Colonic mucosa (tissue), 4 donors: ENCODE measurements around the gene RFC2. TPM values are rescaled to one million over a fixed set of nuclear protein-coding genes. Genes with fewer than 3 reads are reported as not detected.
A peak's percentile ranks its signal among the peaks of the same experiment; 100 is the strongest.
"Not testable (repeated sequence)": the region's sequence is repeated elsewhere in the genome, so short reads cannot be mapped to it uniquely, and the experiment has no call there.

Experiments used
- DNase-seq: peaks from one replicate; pipeline ENCODE4 v3.0.0-alpha.2; 2020
- H3K27ac ChIP-seq: fragments of 200-600 bp; one replicate; pipeline ENCODE4 v1.8.0; 2021
- H3K27me3 ChIP-seq: fragments of 200-600 bp; one replicate; pipeline ENCODE4 v1.8.0; 2021
- H3K36me3 ChIP-seq: fragments of 200-600 bp; one replicate; pipeline ENCODE4 v1.8.0; 2021
- H3K4me1 ChIP-seq: fragments of 200-600 bp; one replicate; pipeline ENCODE4 v1.8.0; 2021; ENCODE audit warnings: mild to moderate bottlenecking
- H3K4me3 ChIP-seq: fragments of 200-600 bp; one replicate; pipeline ENCODE4 v1.8.0; 2021
- H3K9ac ChIP-seq, 2 donors: one replicate each; pipeline ENCODE4 v1.7.0; 2013; ENCODE audit warnings: control low read depth in 2 of 2, low read depth in 2 of 2, low read length in 2 of 2
- H3K9me3 ChIP-seq: fragments of 200-600 bp; one replicate; pipeline ENCODE4 v1.8.0; 2021
- CTCF ChIP-seq: fragments of 200-600 bp; IDR thresholded peaks from one replicate; pipeline ENCODE4 v1.8.0; 2022; ENCODE audit warnings: antibody characterized with exemption, mild to moderate bottlenecking
- intact Hi-C: fragments of 100-400 bp; cut with DNase I; formaldehyde crosslinking; loops from one replicate; pipeline ENCODE4 v1.14.1; 2022
- total RNA-seq, 2 donors: library from RNA; stranded (reverse); fragmentation: NEBNext Ultra II Directional in 1 of 2; extraction: Animal tissue kit (Norgen Biotek cat#: 25700) in 1 of 2; gene quantifications; one replicate each; pipeline ENCODE4 v1.2.1, GENCODE V29; 2021
- donor health status: healthy.
- donor health status: DM: no; HTN: no; CAD: no.
- donor health status: DM: no; HTN: no; CAD: no.

The RFC2 gene
- total RNA-seq, 2 donors from 2014 or later: 18.5 to 43.8 TPM

DNA sequence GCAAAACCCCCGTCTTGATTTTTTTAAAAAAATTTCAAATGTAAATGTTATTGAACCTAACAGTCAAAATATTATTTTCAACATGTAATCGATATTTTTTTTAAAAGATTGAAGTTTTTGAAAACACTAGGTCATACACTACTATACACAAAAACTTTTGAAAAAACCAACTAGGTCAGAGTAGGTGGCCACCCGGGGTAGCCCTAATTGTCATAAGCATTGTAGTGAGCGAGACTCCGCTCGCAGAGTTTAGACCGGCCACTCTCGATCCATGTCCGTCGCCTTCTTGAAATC lies 417 bp downstream of the RFC2 start:
- H3K9ac ChIP-seq: peak overlapping the region; percentile 85 to 91

DNA sequence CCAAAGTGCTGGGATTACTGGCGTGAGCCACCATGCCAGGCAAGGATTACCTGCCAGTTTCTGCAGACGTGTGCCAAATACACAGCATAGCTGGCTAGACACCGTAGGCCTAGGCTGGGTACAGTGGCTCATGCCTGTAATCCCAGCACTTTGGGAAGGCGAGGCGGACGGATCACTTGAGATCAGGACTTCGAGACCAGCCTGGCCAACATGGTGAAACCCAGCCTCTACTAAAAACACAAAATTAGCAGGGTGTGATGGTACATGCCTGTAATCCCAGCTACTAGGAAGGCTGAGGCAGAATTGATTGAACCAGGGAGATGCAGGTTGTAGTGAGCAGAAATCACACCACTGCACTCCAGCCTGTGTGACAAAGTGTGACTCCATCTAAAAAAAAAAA lies 868 bp downstream of the RFC2 start:
- H3K4me3 ChIP-seq: peak overlapping the region; percentile 85
- no peak for TF ChIP-seq CTCF
- H3K9ac ChIP-seq: peak overlapping the region in 1 of 2 donors; percentile 12
- DNase-seq: no peak
- no peak overlapping the region for H3K27ac ChIP-seq
- no peaks in the 10 kb centered on the region for H3K27me3 ChIP-seq
- peaks cover 5% of the 10 kb centered on the region for H3K4me1 ChIP-seq
- H3K9me3 ChIP-seq: no peaks in the 10 kb centered on the region
- no peaks in the 10 kb centered on the region for H3K36me3 ChIP-seq
- intact Hi-C loops: no loop called here

More for the DNA sequence above, 417 bp downstream of the RFC2 start:
- Histone ChIP-seq H3K4me1 (peaks cover 5% of the 10 kb centered on the region), H3K36me3 (no peaks in the 10 kb centered on the region), H3K27ac (peak overlapping the region; percentile 99), H3K27me3 (no peaks in the 10 kb centered on the region), H3K9me3 (no peaks in the 10 kb centered on the region), H3K4me3 (peak overlapping the region; percentile 85)
- intact Hi-C loops: no loop called here
- no peak for TF ChIP-seq CTCF
- DNase-seq: no peak

DNA sequence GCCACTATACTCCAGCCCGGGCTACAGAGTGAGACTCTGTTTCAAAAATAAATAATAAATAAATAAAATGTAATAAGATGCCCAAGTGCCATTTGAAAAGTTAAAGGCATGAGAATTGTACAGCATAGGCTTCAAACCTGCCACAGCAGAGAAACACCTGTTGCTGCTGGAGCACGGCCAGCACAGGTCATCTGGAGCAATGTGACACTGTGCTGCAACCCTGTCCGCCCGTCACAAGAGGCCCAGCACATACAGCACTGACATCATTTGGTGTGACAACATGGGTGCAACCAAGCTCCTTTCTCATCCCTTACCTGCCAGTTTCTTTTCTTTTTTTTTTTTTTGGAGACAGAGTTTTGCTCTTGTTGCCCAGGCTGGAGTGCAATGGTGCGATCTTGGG lies 1.3 kb downstream of the RFC2 start:
- no peak overlapping the region for H3K27ac ChIP-seq
- H3K9me3 ChIP-seq: no peaks in the 10 kb centered on the region
- no peak overlapping the region for H3K9ac ChIP-seq
- peaks cover 5% of the 10 kb centered on the region for H3K4me1 ChIP-seq
- intact Hi-C loops: no loop called here
- H3K36me3 ChIP-seq: no peaks in the 10 kb centered on the region
- no peaks in the 10 kb centered on the region for H3K27me3 ChIP-seq
- TF ChIP-seq CTCF: no peak
- DNase-seq: peak; percentile 66
- no peak overlapping the region for H3K4me3 ChIP-seq

- DNase-seq, intact Hi-C loops, H3K36me3 ChIP-seq: not testable (repeated sequence)
These were observed 5.1 kb downstream of the RFC2 start for GRCh38 chr7:74249058-74249457.

DNA sequence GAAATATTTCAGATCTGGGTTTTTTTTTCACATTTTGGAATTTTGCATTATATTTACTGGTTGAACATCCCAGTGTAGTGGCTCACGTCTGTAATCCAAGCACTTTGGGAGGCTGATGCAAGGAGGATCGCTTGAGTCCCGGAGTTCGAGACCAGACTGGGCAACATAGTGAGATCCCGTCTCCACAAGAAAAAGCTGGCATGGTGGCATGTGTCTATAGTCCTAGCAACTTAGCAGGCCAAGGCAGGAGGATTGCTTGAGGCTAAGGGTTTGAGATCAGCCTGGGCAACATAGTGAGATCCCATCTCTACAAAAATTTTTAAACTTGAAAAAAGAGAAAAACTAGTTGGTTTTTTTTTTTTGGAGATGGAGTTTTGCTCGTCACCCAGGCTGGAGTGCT lies 6.0 kb downstream of the RFC2 start:
- no peak for TF ChIP-seq CTCF
- Histone ChIP-seq H3K9me3 (no peaks in the 10 kb centered on the region), H3K4me3 (no peak overlapping the region), H3K9ac (no peak overlapping the region), H3K36me3 (no peaks in the 10 kb centered on the region), H3K4me1 (peaks cover under 1% of the 10 kb centered on the region), H3K27ac (no peak overlapping the region), H3K27me3 (no peaks in the 10 kb centered on the region)
- no peak for DNase-seq
- intact Hi-C loops: no loop called here

More at GRCh38 chr7:74249058-74249457, 5.1 kb downstream of the RFC2 start:
- not testable (repeated sequence) for H3K27me3 ChIP-seq, H3K9ac ChIP-seq, H3K27ac ChIP-seq, H3K9me3 ChIP-seq, H3K4me3 ChIP-seq, H3K4me1 ChIP-seq

GRCh38 chr7:74246497-74246896 lies 7.7 kb downstream of the RFC2 start:
- H3K27ac ChIP-seq: no peak overlapping the region
- intact Hi-C loops: no loop called here
- no peak for DNase-seq
- no peaks in the 10 kb centered on the region for H3K9me3 ChIP-seq
- H3K4me3 ChIP-seq: no peak overlapping the region
- no peak overlapping the region for H3K9ac ChIP-seq
- TF ChIP-seq CTCF: no peak
- no peaks in the 10 kb centered on the region for H3K27me3 ChIP-seq
- H3K36me3 ChIP-seq: no peaks in the 10 kb centered on the region
- H3K4me1 ChIP-seq: no peaks in the 10 kb centered on the region
